ENCODE results near the gene PCDH9.

The PCDH9 gene

GRCh38 chr13:66617786-66618185 is 612.4 kb downstream of the PCDH9 start:
- no peak overlapping the region for H3K4me2 ChIP-seq (ENCODE audit: low read length)
- TF ChIP-seq CTCF (IDR thresholded peaks at IDR 0.05; ENCODE audit: low read length), result peak; percentile 13; the same call in 1 of the 2 replicates
- TF ChIP-seq EZH2 (IDR thresholded peaks at IDR 0.05; ENCODE audit: borderline replicate concordance, low read length), result no peak
- H3K9me3 ChIP-seq (ENCODE audit: low read length), result peaks cover 11% of the 10 kb centered on the region; the same call in 1 of the 2 replicates
- no peak overlapping the region for H3K4me3 ChIP-seq (ENCODE audit: low read depth, low read length, poor library complexity, severe bottlenecking)
- no peaks in the 10 kb centered on the region for H3K4me1 ChIP-seq (ENCODE audit: insufficient read depth, low read length, severe bottlenecking)
- H2AFZ ChIP-seq (ENCODE audit: low read length), result peak overlapping the region; percentile 0
- H3K27ac ChIP-seq (ENCODE audit: low read depth, low read length, poor library complexity, severe bottlenecking), result no peak overlapping the region
- no peaks in the 10 kb centered on the region for H4K20me1 ChIP-seq (ENCODE audit: insufficient read depth, low read length)
- H3K79me2 ChIP-seq (ENCODE audit: insufficient read depth, low read length), result no peaks in the 10 kb centered on the region
- no peaks in the 10 kb centered on the region for H3F3A ChIP-seq (ENCODE audit: insufficient read depth, low read length)
- no peaks in the 10 kb centered on the region for H3K27me3 ChIP-seq (ENCODE audit: insufficient read depth, low read length)
- no peak overlapping the region for H3K9ac ChIP-seq (ENCODE audit: low read length)
- no peaks in the 10 kb centered on the region for H3K9me2 ChIP-seq (ENCODE audit: low read depth, low read length)
- no peaks in the 10 kb centered on the region for H3K36me3 ChIP-seq (ENCODE audit: insufficient read depth, low read length)

GRCh38 chr13:66612983-66613382 is 617.2 kb downstream of the PCDH9 start:
- H2AFZ ChIP-seq (ENCODE audit: low read length), result peak overlapping the region; percentile 38; the same call in 1 of the 2 replicates
- no peaks in the 10 kb centered on the region for H4K20me1 ChIP-seq (ENCODE audit: insufficient read depth, low read length)
- no peaks in the 10 kb centered on the region for H3F3A ChIP-seq (ENCODE audit: insufficient read depth, low read length)
- no peak overlapping the region for H3K4me3 ChIP-seq (ENCODE audit: low read depth, low read length, poor library complexity, severe bottlenecking)
- peaks cover 5% of the 10 kb centered on the region for H3K4me1 ChIP-seq (ENCODE audit: insufficient read depth, low read length, severe bottlenecking)
- no peaks in the 10 kb centered on the region for H3K79me2 ChIP-seq (ENCODE audit: insufficient read depth, low read length)
- H3K36me3 ChIP-seq (ENCODE audit: insufficient read depth, low read length), result no peaks in the 10 kb centered on the region
- H3K27me3 ChIP-seq (ENCODE audit: insufficient read depth, low read length), result no peaks in the 10 kb centered on the region
- H3K27ac ChIP-seq (ENCODE audit: low read depth, low read length, poor library complexity, severe bottlenecking), result no peak overlapping the region
- no peak for TF ChIP-seq CTCF (IDR thresholded peaks at IDR 0.05; ENCODE audit: low read length)
- TF ChIP-seq EZH2 (IDR thresholded peaks at IDR 0.05; ENCODE audit: borderline replicate concordance, low read length), result no peak
- no peaks in the 10 kb centered on the region for H3K9me2 ChIP-seq (ENCODE audit: low read depth, low read length)
- no peak overlapping the region for H3K9ac ChIP-seq (ENCODE audit: low read length)
- peaks cover 21% of the 10 kb centered on the region for H3K9me3 ChIP-seq (ENCODE audit: low read length)
- H3K4me2 ChIP-seq (ENCODE audit: low read length), result no peak overlapping the region

GRCh38 chr13:66586489-66586888 is 643.6 kb downstream of the PCDH9 start:
- Histone ChIP-seq H4K20me1 (ENCODE audit: insufficient read depth, low read length) (no peaks in the 10 kb centered on the region), H2AFZ (ENCODE audit: low read length) (peak overlapping the region; percentile 62), H3K9me3 (ENCODE audit: low read length) (no peaks in the 10 kb centered on the region), H3K36me3 (ENCODE audit: insufficient read depth, low read length) (no peaks in the 10 kb centered on the region), H3K27ac (ENCODE audit: low read depth, low read length, poor library complexity, severe bottlenecking) (no peak overlapping the region), H3K9ac (ENCODE audit: low read length) (no peak overlapping the region), H3K4me3 (ENCODE audit: low read depth, low read length, poor library complexity, severe bottlenecking) (no peak overlapping the region), H3K4me2 (ENCODE audit: low read length) (no peak overlapping the region), H3K79me2 (ENCODE audit: insufficient read depth, low read length) (no peaks in the 10 kb centered on the region), H3K4me1 (ENCODE audit: insufficient read depth, low read length, severe bottlenecking) (peaks cover 6% of the 10 kb centered on the region), H3F3A (ENCODE audit: insufficient read depth, low read length) (no peaks in the 10 kb centered on the region), H3K9me2 (ENCODE audit: low read depth, low read length) (no peaks in the 10 kb centered on the region), H3K27me3 (ENCODE audit: insufficient read depth, low read length) (no peaks in the 10 kb centered on the region)
- TF ChIP-seq EZH2 (IDR thresholded peaks at IDR 0.05; ENCODE audit: borderline replicate concordance, low read length) (no peak), CTCF (IDR thresholded peaks at IDR 0.05; ENCODE audit: low read length) (no peak)

All from OCI-LY1 (cell line).